Neural cell (in vitro differentiated cells): ENCODE results near the gene ACOT7. TPM values are rescaled to one million over a fixed set of nuclear protein-coding genes. Genes with fewer than 3 reads are reported as not detected.

ENCODE experiments used
- H2AFZ ChIP-seq: fragments of 200-600, 300-800 bp; sonication (generic), shearing (Covaris generic); 2 replicates; pipeline ENCODE4 v1.6.0; 2014; ENCODE audit warnings: low read depth, mild to moderate bottlenecking, antibody characterized with exemption, low read length, moderate library complexity
- H3F3A ChIP-seq: fragments of 200-600 bp; shearing (Covaris generic); 2 replicates; pipeline ENCODE4 v1.6.1; 2016; ENCODE audit warnings: mild to moderate bottlenecking, moderate library complexity, mixed read lengths, antibody characterized with exemption, low read length; ENCODE audit not compliant: insufficient read depth, poor library complexity, severe bottlenecking
- H3K27ac ChIP-seq: fragments of 200-600, 300-800 bp; sonication (generic), shearing (Covaris generic); 2 replicates; pipeline ENCODE4 v1.5.1; 2014; ENCODE audit warnings: mild to moderate bottlenecking, low read length, moderate library complexity
- H3K27me3 ChIP-seq: fragments of 300-800, 200-600 bp; sonication (generic), shearing (Covaris generic); 2 replicates; pipeline ENCODE4 v1.6.0; 2014; ENCODE audit warnings: mild to moderate bottlenecking, low read depth, low read length, moderate library complexity; ENCODE audit not compliant: insufficient read depth
- H3K36me3 ChIP-seq: fragments of 300-800, 200-600 bp; sonication (generic), shearing (Covaris generic); 2 replicates; pipeline ENCODE4 v1.5.1; 2014; ENCODE audit warnings: mild to moderate bottlenecking, antibody characterized with exemption, low read length, moderate library complexity; ENCODE audit not compliant: insufficient read depth
- H3K4me2 ChIP-seq: fragments of 300-800, 200-600 bp; sonication (generic), shearing (Covaris generic); 2 replicates; pipeline ENCODE4 v1.6.0; 2014; ENCODE audit warnings: mild to moderate bottlenecking, low read length
- H3K4me3 ChIP-seq: fragments of 300-800, 200-600 bp; sonication (generic), shearing (Covaris generic); 2 replicates; pipeline ENCODE4 v1.5.1; 2014; ENCODE audit warnings: mild to moderate bottlenecking, low read length, moderate library complexity
- H3K79me2 ChIP-seq: fragments of 200-600 bp; shearing (Covaris generic); replicated peaks from 2 replicates; pipeline ENCODE4 v1.6.0; 2014; ENCODE audit warnings: mild to moderate bottlenecking, low read length, moderate library complexity; ENCODE audit not compliant: insufficient read depth
- H3K9ac ChIP-seq: fragments of 300-800, 200-600 bp; sonication (generic), shearing (Covaris generic); 2 replicates; pipeline ENCODE4 v1.6.1; 2016; ENCODE audit warnings: mild to moderate bottlenecking, low read length, mixed read lengths
- H3K9me2 ChIP-seq: fragments of 200-600 bp; shearing (Covaris generic); 2 replicates; pipeline ENCODE4 v1.6.1; 2016; ENCODE audit warnings: mild to moderate bottlenecking, low read length, mixed read lengths; ENCODE audit not compliant: insufficient read depth
- H3K9me3 ChIP-seq: fragments of 200-600, 300-800 bp; sonication (generic), shearing (Covaris generic); 2 replicates; pipeline ENCODE4 v1.6.1; 2016; ENCODE audit warnings: mild to moderate bottlenecking, mixed run types, low read length, moderate library complexity, mixed read lengths
- H4K20me1 ChIP-seq: fragments of 200-600 bp; shearing (Covaris generic); 2 replicates; pipeline ENCODE4 v1.6.1; 2016; ENCODE audit warnings: mild to moderate bottlenecking, mixed run types; ENCODE audit not compliant: insufficient read depth
- EP300 ChIP-seq: fragments of 450-650 bp; conservative IDR thresholded peaks from 2 replicates; pipeline ENCODE4 v1.6.1; 2014; ENCODE audit warnings: antibody characterized with exemption, mild to moderate bottlenecking, moderate library complexity; ENCODE audit not compliant: poor library complexity, severe bottlenecking
- EZH2 ChIP-seq: fragments of 200-600, 300-800 bp; shearing (Covaris generic), sonication (generic); IDR thresholded peaks from 2 replicates; pipeline ENCODE4 v1.6.1; 2014; ENCODE audit warnings: antibody characterized with exemption, low read length, borderline replicate concordance, mild to moderate bottlenecking; ENCODE audit not compliant: insufficient read depth, poor library complexity, severe bottlenecking
- MXI1 ChIP-seq: fragments of 450-650 bp; conservative IDR thresholded peaks from 2 replicates; pipeline ENCODE4 v1.6.1; 2014; ENCODE audit warnings: antibody characterized with exemption, mild to moderate bottlenecking; ENCODE audit not compliant: poor library complexity, severe bottlenecking
- POLR2AphosphoS5 ChIP-seq: IDR thresholded peaks from 2 replicates; pipeline ENCODE4 v1.6.1; 2012
- RAD21 ChIP-seq: fragments of 450-650 bp; conservative IDR thresholded peaks from 2 replicates; pipeline ENCODE4 v1.6.1; 2014; ENCODE audit warnings: antibody characterized with exemption, mild to moderate bottlenecking, moderate library complexity
- SMC3 ChIP-seq: fragments of 450-650 bp; conservative IDR thresholded peaks from 2 replicates; pipeline ENCODE4 v1.6.1; 2014; ENCODE audit warnings: antibody characterized with exemption, mild to moderate bottlenecking, moderate library complexity; ENCODE audit not compliant: poor library complexity
- TAF1 ChIP-seq: IDR thresholded peaks from 2 replicates; pipeline ENCODE4 v1.6.1; 2012; ENCODE audit warnings: low read depth
- polyA plus RNA-seq: library from polyadenylated mRNA; depleted of rRNA; stranded (reverse); fragments of >200 nt; gene quantifications from 2 replicates; pipeline ENCODE4 v1.2.3, GENCODE V29; 2014
- TF ChIP-seq, protein P1 (sequence below): IDR thresholded peaks from 2 replicates; pipeline ENCODE4 v1.6.1; 2012; ENCODE audit warnings: borderline replicate concordance
- TF ChIP-seq, protein P2 (sequence below): fragments of 450-650 bp; IDR thresholded peaks from 2 replicates; pipeline ENCODE4 v1.5.1; 2014; ENCODE audit warnings: antibody characterized with exemption, mild to moderate bottlenecking, moderate library complexity; ENCODE audit not compliant: poor library complexity, severe bottlenecking

ACOT7 gene
- polyA plus RNA-seq, 1 donor from 2014 or later: 101 TPM

DNA sequence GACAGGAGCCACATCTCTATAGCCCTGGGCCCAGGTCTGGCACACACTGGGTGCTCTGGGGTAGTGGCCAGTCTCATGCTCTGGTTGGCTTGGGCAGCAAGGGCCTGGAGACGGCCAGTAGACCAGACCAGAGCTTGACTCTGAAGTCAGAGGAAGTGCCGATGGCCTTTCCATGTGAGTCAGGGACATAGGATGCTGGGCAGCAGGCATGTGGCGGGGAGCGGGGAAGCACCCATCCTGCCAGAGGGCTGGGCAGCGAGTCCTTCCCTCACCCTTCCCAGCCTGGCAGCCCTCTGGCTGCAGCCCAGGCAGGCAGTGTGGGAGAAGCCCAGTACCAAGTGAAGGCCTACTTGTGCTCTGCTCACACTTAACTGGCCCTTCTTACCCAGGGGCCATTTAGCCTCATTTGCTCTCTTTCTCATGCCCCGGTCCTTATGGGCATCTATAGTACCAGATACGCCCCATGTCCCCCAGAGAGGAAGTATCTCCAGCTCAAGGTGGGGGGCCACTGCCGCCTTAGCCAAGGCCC lies 136.0 kb downstream of the ACOT7 start:
- Histone ChIP-seq H3K79me2 (peaks cover 6% of the 10 kb centered on the region), H3F3A (no peaks in the 10 kb centered on the region), H3K27ac (no peak overlapping the region), H3K4me2 (no peak overlapping the region), H3K9ac (no peak overlapping the region), H3K27me3 (no peaks in the 10 kb centered on the region), H2AFZ (no peak overlapping the region), H3K36me3 (peaks cover 7% of the 10 kb centered on the region), H4K20me1 (no peaks in the 10 kb centered on the region), H3K9me2 (no peaks in the 10 kb centered on the region), H3K4me3 (no peak overlapping the region), H3K9me3 (no peaks in the 10 kb centered on the region)
- TF ChIP-seq RAD21 (no peak), MXI1 (no peak), TAF1 (no peak), EP300 (no peak), EZH2 (no peak), SMC3 (no peak), POLR2AphosphoS5 (no peak)
- TF ChIP-seq, protein P1, sequence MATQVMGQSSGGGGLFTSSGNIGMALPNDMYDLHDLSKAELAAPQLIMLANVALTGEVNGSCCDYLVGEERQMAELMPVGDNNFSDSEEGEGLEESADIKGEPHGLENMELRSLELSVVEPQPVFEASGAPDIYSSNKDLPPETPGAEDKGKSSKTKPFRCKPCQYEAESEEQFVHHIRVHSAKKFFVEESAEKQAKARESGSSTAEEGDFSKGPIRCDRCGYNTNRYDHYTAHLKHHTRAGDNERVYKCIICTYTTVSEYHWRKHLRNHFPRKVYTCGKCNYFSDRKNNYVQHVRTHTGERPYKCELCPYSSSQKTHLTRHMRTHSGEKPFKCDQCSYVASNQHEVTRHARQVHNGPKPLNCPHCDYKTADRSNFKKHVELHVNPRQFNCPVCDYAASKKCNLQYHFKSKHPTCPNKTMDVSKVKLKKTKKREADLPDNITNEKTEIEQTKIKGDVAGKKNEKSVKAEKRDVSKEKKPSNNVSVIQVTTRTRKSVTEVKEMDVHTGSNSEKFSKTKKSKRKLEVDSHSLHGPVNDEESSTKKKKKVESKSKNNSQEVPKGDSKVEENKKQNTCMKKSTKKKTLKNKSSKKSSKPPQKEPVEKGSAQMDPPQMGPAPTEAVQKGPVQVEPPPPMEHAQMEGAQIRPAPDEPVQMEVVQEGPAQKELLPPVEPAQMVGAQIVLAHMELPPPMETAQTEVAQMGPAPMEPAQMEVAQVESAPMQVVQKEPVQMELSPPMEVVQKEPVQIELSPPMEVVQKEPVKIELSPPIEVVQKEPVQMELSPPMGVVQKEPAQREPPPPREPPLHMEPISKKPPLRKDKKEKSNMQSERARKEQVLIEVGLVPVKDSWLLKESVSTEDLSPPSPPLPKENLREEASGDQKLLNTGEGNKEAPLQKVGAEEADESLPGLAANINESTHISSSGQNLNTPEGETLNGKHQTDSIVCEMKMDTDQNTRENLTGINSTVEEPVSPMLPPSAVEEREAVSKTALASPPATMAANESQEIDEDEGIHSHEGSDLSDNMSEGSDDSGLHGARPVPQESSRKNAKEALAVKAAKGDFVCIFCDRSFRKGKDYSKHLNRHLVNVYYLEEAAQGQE: no peak
- TF ChIP-seq, protein P2, sequence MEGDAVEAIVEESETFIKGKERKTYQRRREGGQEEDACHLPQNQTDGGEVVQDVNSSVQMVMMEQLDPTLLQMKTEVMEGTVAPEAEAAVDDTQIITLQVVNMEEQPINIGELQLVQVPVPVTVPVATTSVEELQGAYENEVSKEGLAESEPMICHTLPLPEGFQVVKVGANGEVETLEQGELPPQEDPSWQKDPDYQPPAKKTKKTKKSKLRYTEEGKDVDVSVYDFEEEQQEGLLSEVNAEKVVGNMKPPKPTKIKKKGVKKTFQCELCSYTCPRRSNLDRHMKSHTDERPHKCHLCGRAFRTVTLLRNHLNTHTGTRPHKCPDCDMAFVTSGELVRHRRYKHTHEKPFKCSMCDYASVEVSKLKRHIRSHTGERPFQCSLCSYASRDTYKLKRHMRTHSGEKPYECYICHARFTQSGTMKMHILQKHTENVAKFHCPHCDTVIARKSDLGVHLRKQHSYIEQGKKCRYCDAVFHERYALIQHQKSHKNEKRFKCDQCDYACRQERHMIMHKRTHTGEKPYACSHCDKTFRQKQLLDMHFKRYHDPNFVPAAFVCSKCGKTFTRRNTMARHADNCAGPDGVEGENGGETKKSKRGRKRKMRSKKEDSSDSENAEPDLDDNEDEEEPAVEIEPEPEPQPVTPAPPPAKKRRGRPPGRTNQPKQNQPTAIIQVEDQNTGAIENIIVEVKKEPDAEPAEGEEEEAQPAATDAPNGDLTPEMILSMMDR: no peak

DNA sequence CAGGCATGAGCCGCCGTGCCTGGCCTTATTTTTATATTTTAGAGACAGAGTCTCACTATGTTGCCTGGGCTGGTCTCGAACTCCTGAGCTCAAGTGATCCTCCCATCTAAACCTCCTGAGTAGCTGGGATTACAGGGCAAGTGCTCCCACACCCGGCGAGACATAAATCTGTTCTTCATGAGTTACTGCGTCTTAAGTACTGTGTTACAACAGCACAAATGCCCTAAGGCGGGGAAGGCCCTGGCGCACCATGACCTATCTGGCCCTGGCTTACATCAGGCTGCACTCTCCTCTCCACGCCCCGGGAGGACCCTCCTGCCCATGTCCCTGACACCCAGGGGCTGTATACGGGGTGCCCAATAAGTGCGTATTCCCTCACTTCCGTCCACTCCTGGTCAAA lies 136.9 kb downstream of the ACOT7 start:
- Histone ChIP-seq H4K20me1 (no peaks in the 10 kb centered on the region), H3K27ac (no peak overlapping the region), H3K9ac (no peak overlapping the region), H3K79me2 (peaks cover 6% of the 10 kb centered on the region), H3K9me3 (no peaks in the 10 kb centered on the region), H3K27me3 (no peaks in the 10 kb centered on the region), H3K4me3 (no peak overlapping the region), H3K9me2 (no peaks in the 10 kb centered on the region), H3F3A (no peaks in the 10 kb centered on the region), H3K4me2 (no peak overlapping the region), H3K36me3 (peaks cover 7% of the 10 kb centered on the region), H2AFZ (no peak overlapping the region)
- TF ChIP-seq, protein P1: no peak
- TF ChIP-seq EP300: no peak
- TF ChIP-seq, protein P2: no peak
- TF ChIP-seq MXI1: no peak
